OCI-LY1 (cell line): Measurements from ENCODE around the gene CEP78.

ENCODE experiments used
- CTCF ChIP-seq: fragments of 200-600 bp; sonication (generic), shearing (Covaris generic); IDR thresholded peaks from 2 replicates; pipeline ENCODE4 v1.5.1; 2017; ENCODE audit warnings: mild to moderate bottlenecking, antibody characterized with exemption, low read length, moderate library complexity, mixed read lengths
- EZH2 ChIP-seq: fragments of 200-600 bp; sonication (generic), shearing (Covaris generic); IDR thresholded peaks from 2 replicates; pipeline ENCODE4 v1.8.0; 2017; ENCODE audit warnings: borderline replicate concordance, mixed run types, mild to moderate bottlenecking, antibody characterized with exemption, low read length, moderate library complexity, mixed read lengths

DNA sequence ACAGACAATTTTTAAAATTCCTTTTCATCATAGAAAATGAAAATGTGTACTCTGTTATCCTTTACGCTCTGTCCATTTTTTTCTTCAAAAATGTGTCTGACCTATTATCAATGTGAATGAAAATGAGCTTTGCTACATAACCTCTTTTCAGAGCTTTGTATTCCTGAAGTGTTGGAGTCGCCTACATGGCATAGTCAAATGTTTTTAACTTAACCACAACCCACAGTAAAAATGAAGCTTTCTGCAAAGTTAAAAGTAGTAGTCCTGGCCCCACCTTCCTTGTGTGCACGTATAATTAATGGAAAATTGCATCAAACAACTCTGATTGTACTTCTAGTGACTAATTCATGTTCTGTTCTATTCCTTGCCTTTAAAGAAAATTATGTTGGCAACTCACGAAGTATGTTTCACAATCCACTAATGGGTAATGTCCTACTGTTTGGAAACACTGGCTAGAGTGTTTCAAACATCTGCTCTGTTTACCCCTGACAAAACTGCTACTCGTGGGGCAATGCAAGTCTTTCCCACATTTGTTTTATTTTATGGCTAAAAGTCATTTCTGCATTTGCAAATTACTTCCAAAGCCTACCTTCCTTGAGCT is 42.4 kb downstream of the CEP78 start:
- no peak for TF ChIP-seq CTCF
- TF ChIP-seq EZH2, result no peak
